ENCODE results near the gene BORCS6. TPM values are rescaled to one million over a fixed set of nuclear protein-coding genes. Genes with fewer than 3 reads are reported as not detected.

BORCS6 gene
- total and polyA plus RNA-seq, 2 of the 13 experiments (the other 11 are each of a cell fraction or from before 2014, with no cell fraction given): 2.0 to 5.1 TPM

DNA sequence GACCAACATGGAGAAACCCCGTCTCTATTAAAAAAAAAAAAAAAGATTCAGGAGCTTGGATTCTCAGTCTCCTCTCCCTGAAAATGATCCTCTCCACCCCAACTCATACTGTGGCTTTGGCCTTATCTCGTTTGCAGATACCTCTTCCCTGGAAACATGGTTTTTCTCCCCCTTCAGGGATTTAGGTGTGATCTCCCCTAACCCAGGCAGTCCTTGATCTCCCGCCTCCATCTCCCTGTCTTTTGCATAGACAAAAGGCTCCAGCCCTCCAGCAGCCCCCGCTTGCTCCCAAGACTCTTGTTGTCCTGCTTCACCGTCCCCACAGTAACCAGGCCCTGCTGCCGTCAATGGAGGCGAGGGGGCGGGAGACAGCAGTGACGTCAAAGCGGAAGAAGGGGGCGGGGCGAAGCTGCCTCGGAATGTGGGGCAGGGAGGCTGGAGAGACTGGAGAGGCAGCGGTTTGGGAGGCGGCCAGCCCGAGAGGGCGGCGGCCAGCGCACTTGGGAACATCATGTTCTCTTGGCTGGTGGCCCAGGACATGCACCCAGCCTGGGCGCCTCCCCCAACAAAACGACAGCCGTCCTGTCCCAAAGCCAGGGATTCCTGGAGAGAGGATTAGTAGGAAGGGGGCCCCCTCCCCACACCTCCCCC lies 35.9 kb downstream of the BORCS6 start (continued):
- TF ChIP-seq, protein P1, sequence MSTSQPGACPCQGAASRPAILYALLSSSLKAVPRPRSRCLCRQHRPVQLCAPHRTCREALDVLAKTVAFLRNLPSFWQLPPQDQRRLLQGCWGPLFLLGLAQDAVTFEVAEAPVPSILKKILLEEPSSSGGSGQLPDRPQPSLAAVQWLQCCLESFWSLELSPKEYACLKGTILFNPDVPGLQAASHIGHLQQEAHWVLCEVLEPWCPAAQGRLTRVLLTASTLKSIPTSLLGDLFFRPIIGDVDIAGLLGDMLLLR (CRISPR knock-in tag; IDR thresholded peaks at IDR 0.05): no peak
- TF ChIP-seq, protein P2, sequence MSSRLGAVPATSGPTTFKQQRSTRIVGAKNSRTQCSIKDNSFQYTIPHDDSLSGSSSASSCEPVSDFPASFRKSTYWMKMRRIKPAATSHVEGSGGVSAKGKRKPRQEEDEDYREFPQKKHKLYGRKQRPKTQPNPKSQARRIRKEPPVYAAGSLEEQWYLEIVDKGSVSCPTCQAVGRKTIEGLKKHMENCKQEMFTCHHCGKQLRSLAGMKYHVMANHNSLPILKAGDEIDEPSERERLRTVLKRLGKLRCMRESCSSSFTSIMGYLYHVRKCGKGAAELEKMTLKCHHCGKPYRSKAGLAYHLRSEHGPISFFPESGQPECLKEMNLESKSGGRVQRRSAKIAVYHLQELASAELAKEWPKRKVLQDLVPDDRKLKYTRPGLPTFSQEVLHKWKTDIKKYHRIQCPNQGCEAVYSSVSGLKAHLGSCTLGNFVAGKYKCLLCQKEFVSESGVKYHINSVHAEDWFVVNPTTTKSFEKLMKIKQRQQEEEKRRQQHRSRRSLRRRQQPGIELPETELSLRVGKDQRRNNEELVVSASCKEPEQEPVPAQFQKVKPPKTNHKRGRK (CRISPR knock-in tag; IDR thresholded peaks at IDR 0.05): no peak
- TF ChIP-seq ZNF841 (CRISPR knock-in tag; IDR thresholded peaks at IDR 0.05; ENCODE audit: borderline replicate concordance) (no peak), ZNF598 (CRISPR knock-in tag; IDR thresholded peaks at IDR 0.05; ENCODE audit: borderline replicate concordance) (no peak), ZNF773 (CRISPR knock-in tag; IDR thresholded peaks at IDR 0.05; ENCODE audit: borderline replicate concordance) (no peak), MIER2 (CRISPR knock-in tag; IDR thresholded peaks at IDR 0.05) (no peak), SRF (IDR thresholded peaks at IDR 0.05; ENCODE audit: low read depth, low read length) (no peak), HNF4G (IDR thresholded peaks at IDR 0.05; ENCODE audit: borderline replicate concordance, low read depth, low read length) (no peak), HNF4G (CRISPR knock-in tag; IDR thresholded peaks at IDR 0.05; ENCODE audit: borderline replicate concordance, low read depth) (no peak), ESRRA (CRISPR knock-in tag; IDR thresholded peaks at IDR 0.05; ENCODE audit: low read depth) (no peak), TGIF2 (CRISPR knock-in tag; IDR thresholded peaks at IDR 0.05) (no peak), ZFP41 (CRISPR knock-in tag; IDR thresholded peaks at IDR 0.05; ENCODE audit: borderline replicate concordance) (no peak), AHR (CRISPR knock-in tag; IDR thresholded peaks at IDR 0.05) (no peak), IRX3 (CRISPR knock-in tag; IDR thresholded peaks at IDR 0.05; ENCODE audit: borderline replicate concordance, low read depth) (no peak), SOX5 (CRISPR knock-in tag; IDR thresholded peaks at IDR 0.05; ENCODE audit: borderline replicate concordance) (peak; percentile 13; the same call in 1 of the 2 replicates), GTF2F1 (IDR thresholded peaks at IDR 0.05; ENCODE audit: low read length) (no peak), CBX5 (CRISPR knock-in tag; IDR thresholded peaks at IDR 0.05; ENCODE audit: borderline replicate concordance) (no peak)
- TF ChIP-seq, protein P3, sequence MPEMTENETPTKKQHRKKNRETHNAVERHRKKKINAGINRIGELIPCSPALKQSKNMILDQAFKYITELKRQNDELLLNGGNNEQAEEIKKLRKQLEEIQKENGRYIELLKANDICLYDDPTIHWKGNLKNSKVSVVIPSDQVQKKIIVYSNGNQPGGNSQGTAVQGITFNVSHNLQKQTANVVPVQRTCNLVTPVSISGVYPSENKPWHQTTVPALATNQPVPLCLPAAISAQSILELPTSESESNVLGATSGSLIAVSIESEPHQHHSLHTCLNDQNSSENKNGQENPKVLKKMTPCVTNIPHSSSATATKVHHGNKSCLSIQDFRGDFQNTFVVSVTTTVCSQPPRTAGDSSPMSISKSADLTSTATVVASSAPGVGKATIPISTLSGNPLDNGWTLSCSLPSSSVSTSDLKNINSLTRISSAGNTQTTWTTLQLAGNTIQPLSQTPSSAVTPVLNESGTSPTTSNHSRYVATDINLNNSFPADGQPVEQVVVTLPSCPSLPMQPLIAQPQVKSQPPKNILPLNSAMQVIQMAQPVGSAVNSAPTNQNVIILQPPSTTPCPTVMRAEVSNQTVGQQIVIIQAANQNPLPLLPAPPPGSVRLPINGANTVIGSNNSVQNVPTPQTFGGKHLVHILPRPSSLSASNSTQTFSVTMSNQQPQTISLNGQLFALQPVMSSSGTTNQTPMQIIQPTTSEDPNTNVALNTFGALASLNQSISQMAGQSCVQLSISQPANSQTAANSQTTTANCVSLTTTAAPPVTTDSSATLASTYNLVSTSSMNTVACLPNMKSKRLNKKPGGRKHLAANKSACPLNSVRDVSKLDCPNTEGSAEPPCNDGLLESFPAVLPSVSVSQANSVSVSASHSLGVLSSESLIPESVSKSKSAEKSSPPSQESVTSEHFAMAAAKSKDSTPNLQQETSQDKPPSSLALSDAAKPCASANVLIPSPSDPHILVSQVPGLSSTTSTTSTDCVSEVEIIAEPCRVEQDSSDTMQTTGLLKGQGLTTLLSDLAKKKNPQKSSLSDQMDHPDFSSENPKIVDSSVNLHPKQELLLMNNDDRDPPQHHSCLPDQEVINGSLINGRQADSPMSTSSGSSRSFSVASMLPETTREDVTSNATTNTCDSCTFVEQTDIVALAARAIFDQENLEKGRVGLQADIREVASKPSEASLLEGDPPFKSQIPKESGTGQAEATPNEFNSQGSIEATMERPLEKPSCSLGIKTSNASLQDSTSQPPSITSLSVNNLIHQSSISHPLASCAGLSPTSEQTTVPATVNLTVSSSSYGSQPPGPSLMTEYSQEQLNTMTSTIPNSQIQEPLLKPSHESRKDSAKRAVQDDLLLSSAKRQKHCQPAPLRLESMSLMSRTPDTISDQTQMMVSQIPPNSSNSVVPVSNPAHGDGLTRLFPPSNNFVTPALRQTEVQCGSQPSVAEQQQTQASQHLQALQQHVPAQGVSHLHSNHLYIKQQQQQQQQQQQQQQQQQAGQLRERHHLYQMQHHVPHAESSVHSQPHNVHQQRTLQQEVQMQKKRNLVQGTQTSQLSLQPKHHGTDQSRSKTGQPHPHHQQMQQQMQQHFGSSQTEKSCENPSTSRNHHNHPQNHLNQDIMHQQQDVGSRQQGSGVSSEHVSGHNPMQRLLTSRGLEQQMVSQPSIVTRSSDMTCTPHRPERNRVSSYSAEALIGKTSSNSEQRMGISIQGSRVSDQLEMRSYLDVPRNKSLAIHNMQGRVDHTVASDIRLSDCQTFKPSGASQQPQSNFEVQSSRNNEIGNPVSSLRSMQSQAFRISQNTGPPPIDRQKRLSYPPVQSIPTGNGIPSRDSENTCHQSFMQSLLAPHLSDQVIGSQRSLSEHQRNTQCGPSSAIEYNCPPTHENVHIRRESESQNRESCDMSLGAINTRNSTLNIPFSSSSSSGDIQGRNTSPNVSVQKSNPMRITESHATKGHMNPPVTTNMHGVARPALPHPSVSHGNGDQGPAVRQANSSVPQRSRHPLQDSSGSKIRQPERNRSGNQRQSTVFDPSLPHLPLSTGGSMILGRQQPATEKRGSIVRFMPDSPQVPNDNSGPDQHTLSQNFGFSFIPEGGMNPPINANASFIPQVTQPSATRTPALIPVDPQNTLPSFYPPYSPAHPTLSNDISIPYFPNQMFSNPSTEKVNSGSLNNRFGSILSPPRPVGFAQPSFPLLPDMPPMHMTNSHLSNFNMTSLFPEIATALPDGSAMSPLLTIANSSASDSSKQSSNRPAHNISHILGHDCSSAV (CRISPR knock-in tag; IDR thresholded peaks at IDR 0.05; ENCODE audit: borderline replicate concordance): no peak
- TF ChIP-seq, protein P4, sequence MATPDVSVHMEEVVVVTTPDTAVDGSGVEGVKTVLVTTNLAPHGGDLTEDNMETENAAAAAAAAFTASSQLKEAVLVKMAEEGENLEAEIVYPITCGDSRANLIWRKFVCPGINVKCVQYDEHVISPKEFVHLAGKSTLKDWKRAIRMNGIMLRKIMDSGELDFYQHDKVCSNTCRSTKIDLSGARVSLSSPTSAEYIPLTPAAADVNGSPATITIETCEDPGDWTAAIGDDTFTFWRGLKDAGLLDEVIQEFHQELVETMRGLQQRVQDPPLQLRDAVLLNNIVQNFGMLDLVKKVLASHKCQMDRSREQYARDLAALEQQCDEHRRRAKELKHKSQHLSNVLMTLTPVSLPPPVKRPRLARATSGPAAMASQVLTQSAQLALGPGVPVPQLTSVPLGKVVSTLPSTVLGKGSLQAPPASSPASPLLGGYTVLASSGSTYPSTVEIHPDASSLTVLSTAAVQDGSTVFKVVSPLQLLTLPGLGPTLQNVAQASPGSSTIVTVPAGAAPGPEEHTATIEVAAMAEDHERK (CRISPR knock-in tag; IDR thresholded peaks at IDR 0.05; ENCODE audit: low read depth): no peak

Data from HepG2 (cell line).